Activated T-cell treated with anti-CD3 and anti-CD28 coated beads, Interleukin-2, amount 50 U/mL, for 72 hours (primary cell): ENCODE results near the gene MRC2. TPM values are rescaled to one million over a fixed set of nuclear protein-coding genes. Genes with fewer than 3 reads are reported as not detected.

Experiments used
- ATAC-seq, 2 donors: fragments of 150-1000 bp; cut with Tn5 transposase; replicated peaks in 1 of 2; 2 replicates each; pipeline ENCODE4 v1.10.0; 2021; ENCODE audit warnings: moderate library complexity in 2 of 2, mild to moderate bottlenecking in 1 of 2
- DNase-seq, 2 donors: peaks; one replicate each; pipeline ENCODE4 v3.0.0; 2021 to 2022; ENCODE audit warnings: mixed read lengths in 1 of 2
- H3K27ac Mint-ChIP-seq: one replicate; pipeline ENCODE4 v1.8.0; 2022; ENCODE audit warnings: mild to moderate bottlenecking, moderate library complexity, mixed read lengths
- H3K27me3 Mint-ChIP-seq: one replicate; pipeline ENCODE4 v1.8.0; 2022; ENCODE audit warnings: low read depth, mixed read lengths
- H3K36me3 Mint-ChIP-seq, 2 donors: one replicate each; pipeline ENCODE4 v1.8.0; 2022; ENCODE audit warnings: mixed read lengths in 2 of 2, mild to moderate bottlenecking in 1 of 2; ENCODE audit not compliant: insufficient read depth in 2 of 2
- H3K4me1 Mint-ChIP-seq: one replicate; pipeline ENCODE4 v1.8.0; 2022; ENCODE audit warnings: low read depth, mixed read lengths
- H3K4me3 Mint-ChIP-seq, 2 donors: one replicate each; pipeline ENCODE4 v1.8.0; 2022; ENCODE audit warnings: mild to moderate bottlenecking in 2 of 2, mixed read lengths in 2 of 2, moderate library complexity in 2 of 2
- H3K9me3 Mint-ChIP-seq, 2 donors: one replicate each; pipeline ENCODE4 v1.8.0; 2022; ENCODE audit warnings: mixed read lengths in 2 of 2
- total RNA-seq, 2 donors: library from RNA; stranded (reverse); gene quantifications; one replicate each; pipeline ENCODE4 v1.2.3, GENCODE V29; 2022

Gene MRC2
- total RNA-seq, 2 donors from 2014 or later = 6.1 to 14.2 TPM

DNA sequence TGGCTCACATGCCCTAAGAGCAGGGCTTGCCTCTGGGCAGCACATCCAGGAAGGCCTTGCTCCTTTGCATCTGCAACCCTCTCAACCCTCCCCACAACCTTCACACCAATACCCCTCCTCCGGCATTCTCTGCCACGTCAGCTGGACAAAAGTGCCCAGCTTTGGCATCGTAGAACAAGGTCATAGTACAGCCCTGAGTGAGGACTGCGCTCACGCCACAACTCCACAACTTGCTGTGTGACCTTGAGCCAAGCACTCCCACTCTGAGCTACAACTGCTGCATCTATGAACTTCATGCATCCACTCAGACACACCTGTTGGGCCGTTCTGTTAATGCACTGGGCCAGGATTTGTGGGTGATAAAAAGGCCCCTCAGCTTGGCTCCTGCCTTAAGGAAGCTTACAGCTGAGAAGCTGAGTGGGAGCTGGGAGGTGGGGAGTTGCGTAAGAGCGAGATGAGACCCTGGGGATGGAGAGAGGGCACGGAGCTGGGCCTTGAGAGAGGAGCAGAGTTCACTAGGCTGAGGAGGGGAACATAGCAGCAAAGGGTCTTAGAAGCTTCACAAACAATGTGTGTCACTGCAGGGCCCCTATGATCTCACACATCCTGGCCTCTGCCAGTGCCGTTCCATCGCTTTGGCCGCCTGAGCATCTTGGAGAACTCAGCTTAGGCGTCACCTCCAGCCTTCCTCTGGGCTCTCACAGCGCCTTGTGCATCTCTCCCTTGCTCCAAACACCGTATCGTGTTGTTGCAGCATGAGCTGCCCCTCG is 8.6 kb upstream of the MRC2 start:
- DNase-seq (no peak), ATAC-seq (no peak)
- Mint-ChIP-seq H3K27ac (no peak overlapping the region), H3K4me1 (peaks cover 7% of the 10 kb centered on the region), H3K9me3 (no peaks in the 10 kb centered on the region), H3K4me3 (no peak overlapping the region), H3K36me3 (peaks cover 0 to 3% of the 10 kb centered on the region in 2 donors), H3K27me3 (no peaks in the 10 kb centered on the region)

GRCh38 chr17:62619417-62620155 is 7.9 kb upstream of the MRC2 start:
- Mint-ChIP-seq H3K9me3 (no peaks in the 10 kb centered on the region), H3K36me3 (no peaks in the 10 kb centered on the region), H3K27ac (no peak overlapping the region), H3K27me3 (no peaks in the 10 kb centered on the region), H3K4me1 (peaks cover 7% of the 10 kb centered on the region), H3K4me3 (no peak overlapping the region)
- DNase-seq (no peak), ATAC-seq (no peak)

GRCh38 chr17:62621223-62621622 is 6.2 kb upstream of the MRC2 start:
- DNase-seq (no peak), ATAC-seq (no peak)
- no peak overlapping the region for H3K27ac Mint-ChIP-seq
- peaks cover 4% of the 10 kb centered on the region for H3K4me1 Mint-ChIP-seq
- H3K4me3 Mint-ChIP-seq = no peak overlapping the region
- H3K36me3 Mint-ChIP-seq = no peaks in the 10 kb centered on the region
- peaks cover 9% of the 10 kb centered on the region for H3K27me3 Mint-ChIP-seq
- no peaks in the 10 kb centered on the region for H3K9me3 Mint-ChIP-seq

- ATAC-seq = no peak
- no peak for DNase-seq
- peaks cover 28% of the 10 kb centered on the region for H3K27me3 Mint-ChIP-seq
- H3K4me3 Mint-ChIP-seq = peak overlapping the region in 1 of 2 donors; percentile 69
- H3K36me3 Mint-ChIP-seq = no peaks in the 10 kb centered on the region
- peaks cover 27% of the 10 kb centered on the region for H3K4me1 Mint-ChIP-seq
- no peaks in the 10 kb centered on the region for H3K9me3 Mint-ChIP-seq
- no peak overlapping the region for H3K27ac Mint-ChIP-seq
Measured at GRCh38 chr17:62625184-62625869, 2.1 kb upstream of the MRC2 start.

DNA sequence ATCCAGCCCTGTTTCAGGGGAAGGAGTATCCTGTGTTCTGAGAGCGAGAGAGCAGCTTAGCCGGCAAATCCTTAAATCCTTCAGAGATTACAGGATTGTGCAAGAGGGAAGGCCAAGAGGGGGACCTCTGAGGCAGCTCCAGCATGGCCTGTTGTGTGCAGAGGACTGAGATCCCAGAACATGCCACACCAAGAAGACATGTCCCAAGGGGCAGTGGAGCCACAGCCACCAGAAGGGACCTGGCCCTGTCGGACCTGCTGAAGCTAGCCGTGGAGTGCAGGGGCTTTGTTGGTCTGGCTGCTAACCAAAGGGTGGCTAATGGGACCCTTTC is 1.6 kb upstream of the MRC2 start:
- no peak for ATAC-seq
- H3K27ac Mint-ChIP-seq = peak overlapping the region; percentile 48
- no peaks in the 10 kb centered on the region for H3K36me3 Mint-ChIP-seq
- H3K9me3 Mint-ChIP-seq = no peaks in the 10 kb centered on the region
- H3K27me3 Mint-ChIP-seq = peaks cover 28% of the 10 kb centered on the region
- DNase-seq = no peak
- peak overlapping the region; percentile 60 to 69 for H3K4me3 Mint-ChIP-seq
- H3K4me1 Mint-ChIP-seq = peaks cover 27% of the 10 kb centered on the region

DNA sequence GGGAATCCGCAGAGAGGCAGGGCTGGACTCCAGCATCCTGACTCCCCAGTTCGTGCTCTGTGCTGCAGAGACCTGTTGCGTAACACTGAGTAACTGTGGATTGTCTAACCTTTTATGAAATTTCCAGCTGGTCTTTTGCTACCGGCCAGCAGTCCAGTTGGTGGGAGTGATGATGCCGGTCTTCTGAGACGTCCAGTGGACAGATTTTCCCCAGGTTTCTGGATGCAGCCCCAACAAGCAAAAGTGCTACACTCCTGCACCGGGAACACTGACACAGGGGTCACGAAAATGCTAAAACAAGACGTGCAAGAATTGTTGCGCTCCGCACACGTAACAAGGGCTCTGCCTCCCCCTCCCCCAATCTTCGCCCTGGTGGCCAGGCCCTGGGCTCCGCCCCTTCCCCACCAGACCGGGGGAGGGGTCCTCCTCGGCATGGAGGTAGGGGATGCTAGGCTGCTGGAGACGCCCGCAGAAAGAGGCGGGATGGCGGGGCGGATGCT is 701 bp upstream of the MRC2 start:
- Mint-ChIP-seq H3K27ac (no peak overlapping the region), H3K9me3 (no peaks in the 10 kb centered on the region), H3K4me1 (peaks cover 27% of the 10 kb centered on the region), H3K36me3 (no peaks in the 10 kb centered on the region), H3K4me3 (peak overlapping the region; percentile 83 to 85), H3K27me3 (peaks cover 28% of the 10 kb centered on the region)
- ATAC-seq (no peak), DNase-seq (no peak)

GRCh38 chr17:62627904-62628633 is 599 bp downstream of the MRC2 start:
- Mint-ChIP-seq H3K27ac (peak overlapping the region; percentile 78), H3K36me3 (no peaks in the 10 kb centered on the region), H3K9me3 (no peaks in the 10 kb centered on the region), H3K4me1 (peaks cover 27% of the 10 kb centered on the region), H3K4me3 (peak overlapping the region; percentile 90 to 95), H3K27me3 (peaks cover 36% of the 10 kb centered on the region)
- peak; percentile 35 to 45 for DNase-seq
- ATAC-seq = peak; percentile 63 to 64

- Mint-ChIP-seq H3K36me3 (no peaks in the 10 kb centered on the region), H3K4me3 (peak overlapping the region; percentile 90 to 95), H3K4me1 (peaks cover 27% of the 10 kb centered on the region), H3K27me3 (peaks cover 36% of the 10 kb centered on the region), H3K9me3 (no peaks in the 10 kb centered on the region), H3K27ac (no peak overlapping the region)
- DNase-seq = no peak
- ATAC-seq = no peak
Measured at GRCh38 chr17:62628831-62629555, 1.5 kb downstream of the MRC2 start.

DNA sequence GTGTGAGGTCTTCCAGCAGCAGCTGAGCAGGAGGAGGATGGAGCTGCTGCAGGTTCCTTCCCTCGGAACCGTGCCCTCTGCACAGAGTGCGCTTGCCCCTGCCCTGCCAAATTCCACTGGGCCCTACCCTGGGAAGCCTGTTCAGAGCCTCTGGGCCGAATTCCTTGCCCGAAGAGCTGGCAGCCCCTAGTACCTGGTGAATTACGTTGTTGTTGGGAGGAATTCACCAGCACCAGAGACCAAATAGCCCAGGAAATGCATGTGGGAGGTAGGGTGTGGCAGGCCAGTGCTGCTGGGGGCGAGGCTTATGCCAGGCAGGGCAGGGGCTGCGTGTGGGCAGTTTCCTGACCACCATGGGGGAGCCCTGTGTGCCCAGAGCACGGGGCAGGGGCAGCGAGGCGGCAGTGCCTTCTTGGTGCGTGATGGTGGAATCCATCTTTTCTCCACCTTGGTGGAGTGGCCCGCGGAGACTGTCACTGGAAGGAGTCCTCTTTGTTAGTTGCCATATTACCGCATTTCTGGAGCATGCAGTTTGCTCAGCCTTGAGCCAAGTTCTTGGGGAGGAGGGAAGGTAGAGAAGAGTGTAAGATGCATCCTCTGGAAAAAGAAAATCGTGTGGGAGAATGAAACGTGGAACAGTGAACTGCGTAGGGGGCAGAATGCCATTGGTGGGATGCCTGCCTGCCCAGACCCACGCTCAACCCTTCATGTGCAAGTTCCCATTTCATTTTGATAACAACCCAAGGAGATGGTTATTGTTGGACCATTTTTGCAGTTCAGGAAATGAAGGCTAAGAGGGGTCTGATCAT is 2.3 kb downstream of the MRC2 start:
- Mint-ChIP-seq H3K9me3 (no peaks in the 10 kb centered on the region), H3K27me3 (peaks cover 36% of the 10 kb centered on the region), H3K4me1 (peaks cover 27% of the 10 kb centered on the region), H3K36me3 (no peaks in the 10 kb centered on the region), H3K4me3 (peak overlapping the region in 1 of 2 donors; percentile 25), H3K27ac (no peak overlapping the region)
- ATAC-seq = no peak
- DNase-seq = no peak

DNA sequence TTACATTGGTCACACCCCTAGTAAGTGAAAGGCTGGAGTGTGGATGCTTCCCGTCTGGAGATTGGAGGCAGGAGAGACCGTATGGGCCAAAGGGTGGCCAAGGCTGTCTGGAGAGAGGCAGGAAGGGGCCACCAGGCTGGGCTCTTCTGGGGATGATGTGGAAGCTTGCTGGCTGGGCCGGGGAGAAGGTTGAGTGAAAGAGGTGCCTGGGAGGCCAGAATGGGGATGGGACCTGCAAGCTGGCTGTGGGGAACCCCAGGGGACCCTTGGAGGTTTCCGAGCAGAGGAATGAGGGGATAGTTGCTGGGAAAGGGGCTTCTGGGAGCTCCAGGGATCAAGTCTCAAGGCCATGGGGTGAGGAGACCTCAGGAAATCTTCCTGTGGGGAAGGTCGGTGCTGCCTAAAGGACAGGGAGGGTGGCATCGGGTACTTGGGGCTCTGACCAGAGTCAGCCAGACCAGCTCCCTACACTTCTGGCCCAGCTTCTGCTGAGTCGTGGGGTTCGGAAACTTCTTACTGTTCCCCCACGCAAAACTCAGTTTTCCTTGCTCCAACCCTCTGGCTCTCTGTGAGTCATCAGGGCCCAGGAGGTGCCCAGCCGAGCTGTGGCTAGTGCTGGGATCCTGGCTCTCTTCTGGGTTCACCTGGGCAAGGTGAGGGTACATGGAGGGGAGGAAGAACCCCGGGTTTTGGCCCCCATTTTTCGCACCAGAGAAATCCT is 3.1 kb downstream of the MRC2 start:
- Mint-ChIP-seq H3K27ac (no peak overlapping the region), H3K27me3 (peaks cover 34% of the 10 kb centered on the region)

More for the DNA sequence above, 3.1 kb downstream of the MRC2 start:
- no peak for ATAC-seq
- no peaks in the 10 kb centered on the region for H3K36me3 Mint-ChIP-seq
- peaks cover 27% of the 10 kb centered on the region for H3K4me1 Mint-ChIP-seq
- H3K4me3 Mint-ChIP-seq = no peak overlapping the region
- H3K9me3 Mint-ChIP-seq = no peaks in the 10 kb centered on the region
- no peak for DNase-seq
